GM19395 (cell line): Measurements from ENCODE around the gene KDM5B.
"Not testable (repeated sequence)": the region's sequence is repeated elsewhere in the genome, so short reads cannot be mapped to it uniquely, and the experiment has no call there.

ENCODE experiments used
- ATAC-seq: cut with Tn5 transposase; IDR thresholded peaks from one replicate; pipeline ENCODE4 v1.9.1; 2021; ENCODE audit warnings: mild to moderate bottlenecking, moderate library complexity; ENCODE audit not compliant: unreplicated experiment

KDM5B gene

DNA sequence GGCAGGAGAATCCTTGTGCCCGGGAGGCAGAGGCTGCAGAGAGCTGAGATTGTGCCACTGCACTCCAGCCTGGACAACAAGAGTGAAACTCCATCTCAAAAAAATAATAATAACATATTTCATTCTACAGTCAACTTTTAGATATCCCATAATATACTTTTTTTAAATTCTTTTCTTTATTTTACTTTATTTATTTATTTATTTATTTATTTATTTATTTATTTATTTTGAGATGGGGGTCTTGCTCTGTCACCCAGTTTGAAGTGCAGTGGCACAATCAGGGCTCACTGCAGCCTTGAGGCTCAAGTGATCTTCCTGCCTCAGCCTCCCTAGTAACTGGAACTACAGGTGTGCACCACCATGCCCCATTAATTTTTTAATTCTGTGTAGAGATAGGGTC lies 94.0 kb downstream of the KDM5B start:
- ATAC-seq, result not testable (repeated sequence)

GRCh38 chr1:202713110-202713509 lies 95.1 kb downstream of the KDM5B start:
- ATAC-seq, result no peak

DNA sequence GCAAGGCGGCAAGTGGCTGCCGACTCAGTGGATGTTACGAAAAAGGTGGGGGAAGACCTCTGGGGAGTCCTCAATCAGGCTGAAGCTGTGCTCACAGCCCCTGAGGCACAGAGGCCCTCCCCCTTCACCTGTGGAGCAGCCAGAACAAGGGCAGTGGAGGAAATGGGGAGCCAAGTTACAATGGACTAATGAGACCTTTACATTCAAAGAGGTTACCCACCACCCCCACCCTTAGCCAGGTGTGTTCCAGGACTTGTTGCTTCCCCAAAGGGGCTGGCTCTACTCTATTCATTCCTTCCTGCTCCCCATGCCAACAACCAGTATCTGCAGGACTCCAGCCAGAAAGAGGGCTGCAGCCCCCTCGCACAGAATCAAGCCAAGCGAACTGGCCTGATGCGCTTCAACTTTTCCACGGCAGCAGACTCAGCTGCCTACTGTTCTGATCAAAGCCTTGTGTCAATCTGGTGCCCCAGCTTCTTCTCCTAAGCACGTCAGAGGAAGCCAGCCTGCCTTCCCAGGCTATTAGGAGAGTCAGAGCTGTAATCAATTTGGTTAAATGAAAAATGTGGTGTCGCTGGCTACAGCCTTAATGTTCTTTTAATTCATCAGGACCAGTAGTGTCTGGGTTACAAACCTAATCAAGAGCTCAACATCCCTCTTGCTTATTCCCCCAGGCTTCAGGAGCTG lies 96.1 kb downstream of the KDM5B start:
- ATAC-seq, result no peak

GRCh38 chr1:202710070-202711045 lies 97.9 kb downstream of the KDM5B start, which contains the start of gene SYT2:
SYT2 (minus strand) TSS chr1:202710454; CDS start chr1:202605772, 104,682 bp downstream.
- no peak for ATAC-seq

GRCh38 chr1:202709276-202710041 lies 98.8 kb downstream of the KDM5B start:
- no peak for ATAC-seq

GRCh38 chr1:202708456-202709275 lies 99.6 kb downstream of the KDM5B start:
- ATAC-seq, result no peak

- ATAC-seq, result no peak
These were observed 101.4 kb downstream of the KDM5B start for GRCh38 chr1:202706851-202707250.

DNA sequence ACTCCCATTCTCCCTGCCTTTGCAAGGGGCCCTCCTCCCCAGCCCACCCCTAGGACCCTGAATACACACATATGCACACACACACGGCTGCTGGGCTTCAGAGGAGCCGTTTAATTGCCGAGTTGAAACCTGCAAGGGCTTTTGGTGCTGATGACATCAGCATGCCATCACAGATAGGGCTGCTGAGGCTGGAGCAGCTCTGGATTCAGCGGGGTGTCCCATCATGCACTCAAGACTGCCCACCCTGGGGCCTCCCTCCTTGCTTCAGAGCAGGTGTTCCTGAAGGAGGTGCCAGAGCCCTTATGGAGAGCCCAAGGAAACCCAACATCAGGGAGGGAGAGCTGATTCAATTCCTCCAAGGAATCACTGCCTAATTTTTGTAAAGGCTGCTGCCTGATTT lies 103.6 kb downstream of the KDM5B start:
- ATAC-seq, result no peak

DNA sequence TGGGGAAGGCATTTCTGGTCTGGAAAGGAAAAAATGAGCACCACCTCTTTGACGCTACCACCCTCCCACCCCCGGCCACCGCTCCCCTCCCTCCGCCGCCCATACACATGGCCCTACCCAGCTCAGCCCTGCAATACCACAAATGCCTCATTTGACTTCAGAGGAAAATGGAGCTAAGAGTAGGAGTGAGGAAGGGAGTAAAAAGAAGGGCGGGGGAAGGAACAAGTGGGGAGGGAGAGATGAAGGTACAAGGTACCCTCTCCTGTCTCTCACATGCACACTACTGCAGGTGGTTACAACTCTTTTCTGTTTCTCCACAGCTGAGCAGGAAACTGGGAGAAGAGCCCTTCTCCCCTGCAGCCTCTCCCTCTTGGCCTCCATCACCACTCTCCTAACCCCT lies 105.0 kb downstream of the KDM5B start:
- no peak for ATAC-seq

DNA sequence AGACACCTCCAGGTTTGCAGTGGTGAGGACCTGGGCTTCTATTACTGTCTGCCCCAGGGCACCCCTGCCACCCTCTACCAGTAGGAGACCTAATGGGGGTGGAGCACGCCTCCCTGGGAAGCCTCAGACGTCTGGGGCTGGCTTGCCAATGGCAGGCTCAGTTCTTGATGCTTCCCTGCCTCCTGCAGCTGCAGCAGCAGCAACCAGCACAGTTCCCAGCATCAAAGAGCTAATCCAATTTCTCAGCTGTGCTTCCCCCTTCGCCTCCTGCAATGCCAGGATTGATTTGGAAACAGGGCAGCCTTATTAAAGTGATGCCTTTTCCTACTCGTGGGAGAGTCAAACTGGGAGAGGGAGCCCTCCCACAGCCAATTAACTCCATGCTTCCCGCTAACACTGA lies 106.1 kb downstream of the KDM5B start:
- ATAC-seq, result no peak

GRCh38 chr1:202701200-202701599 lies 107.0 kb downstream of the KDM5B start:
- no peak for ATAC-seq

DNA sequence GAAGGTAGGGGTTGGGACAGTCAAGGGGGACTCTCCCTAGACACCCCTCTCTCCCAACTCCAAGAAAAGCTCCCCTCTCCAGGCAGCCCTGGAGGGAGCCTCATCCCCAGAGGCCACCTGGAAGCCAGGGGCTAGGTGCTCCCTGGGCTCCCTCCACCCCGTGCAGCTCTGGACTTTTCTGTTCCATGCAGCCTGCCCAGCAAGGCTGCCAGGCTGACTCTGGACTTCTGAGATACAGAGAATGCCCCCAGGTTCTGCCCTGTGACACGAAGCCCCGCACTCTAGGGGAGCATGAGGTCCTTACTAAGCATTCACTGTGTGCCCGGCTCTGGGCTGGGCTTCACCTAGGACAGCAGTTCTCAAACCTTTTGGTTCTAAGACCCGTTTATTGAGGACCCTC lies 108.2 kb downstream of the KDM5B start:
- no peak for ATAC-seq

GRCh38 chr1:202698276-202698675 lies 109.9 kb downstream of the KDM5B start:
- ATAC-seq, result no peak

DNA sequence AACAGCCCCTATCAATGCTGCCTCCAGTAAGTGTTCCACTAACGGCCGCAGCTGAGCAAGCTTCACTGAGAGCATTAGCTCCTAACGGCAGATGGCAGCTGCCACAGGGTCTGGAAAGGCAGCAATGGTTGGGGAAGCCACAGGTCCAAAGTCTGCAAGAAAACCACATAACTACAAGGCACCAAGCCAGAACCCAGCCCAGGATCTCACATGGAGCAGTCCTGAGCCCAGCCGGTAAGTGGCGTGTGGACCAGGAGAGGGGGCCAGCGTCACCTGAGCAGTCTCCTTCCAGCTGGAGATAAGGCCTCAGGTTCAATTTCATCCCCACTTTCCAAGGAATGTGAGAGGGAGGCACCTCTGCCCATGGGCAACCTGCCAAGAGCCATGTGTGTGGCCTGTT lies 111.2 kb downstream of the KDM5B start:
- no peak for ATAC-seq

- no peak for ATAC-seq
These were observed 113.9 kb downstream of the KDM5B start for GRCh38 chr1:202694314-202694713.

DNA sequence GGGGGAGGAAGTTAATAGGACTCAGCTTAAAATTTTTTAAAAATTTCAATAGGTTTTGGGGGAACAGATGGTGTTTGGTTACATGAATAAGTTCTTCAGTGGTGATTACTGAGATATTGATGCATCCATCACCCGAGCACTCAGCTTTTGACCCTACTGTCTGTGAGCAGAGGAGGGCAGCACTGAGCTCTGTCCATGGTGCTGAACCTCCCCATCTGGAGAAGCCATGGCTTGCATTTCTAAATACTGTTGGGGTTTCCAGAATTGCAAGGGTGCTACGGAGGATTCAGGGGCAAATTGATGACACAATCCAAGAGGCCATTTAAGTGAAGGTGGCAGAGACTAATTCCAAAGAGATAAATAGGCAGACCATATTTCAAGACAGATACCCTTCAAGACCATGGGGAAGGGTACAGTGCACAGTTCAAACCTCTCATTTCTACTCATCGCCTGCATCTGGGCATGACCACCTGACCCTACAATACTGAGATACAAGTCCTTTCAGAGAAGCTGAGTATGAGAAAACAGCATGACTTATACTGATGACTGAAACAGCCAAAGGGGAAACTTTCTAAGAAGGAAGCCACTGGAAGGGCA lies 115.2 kb downstream of the KDM5B start:
- ATAC-seq, result no peak

- no peak for ATAC-seq
These were observed 116.4 kb downstream of the KDM5B start for GRCh38 chr1:202691816-202692215.

DNA sequence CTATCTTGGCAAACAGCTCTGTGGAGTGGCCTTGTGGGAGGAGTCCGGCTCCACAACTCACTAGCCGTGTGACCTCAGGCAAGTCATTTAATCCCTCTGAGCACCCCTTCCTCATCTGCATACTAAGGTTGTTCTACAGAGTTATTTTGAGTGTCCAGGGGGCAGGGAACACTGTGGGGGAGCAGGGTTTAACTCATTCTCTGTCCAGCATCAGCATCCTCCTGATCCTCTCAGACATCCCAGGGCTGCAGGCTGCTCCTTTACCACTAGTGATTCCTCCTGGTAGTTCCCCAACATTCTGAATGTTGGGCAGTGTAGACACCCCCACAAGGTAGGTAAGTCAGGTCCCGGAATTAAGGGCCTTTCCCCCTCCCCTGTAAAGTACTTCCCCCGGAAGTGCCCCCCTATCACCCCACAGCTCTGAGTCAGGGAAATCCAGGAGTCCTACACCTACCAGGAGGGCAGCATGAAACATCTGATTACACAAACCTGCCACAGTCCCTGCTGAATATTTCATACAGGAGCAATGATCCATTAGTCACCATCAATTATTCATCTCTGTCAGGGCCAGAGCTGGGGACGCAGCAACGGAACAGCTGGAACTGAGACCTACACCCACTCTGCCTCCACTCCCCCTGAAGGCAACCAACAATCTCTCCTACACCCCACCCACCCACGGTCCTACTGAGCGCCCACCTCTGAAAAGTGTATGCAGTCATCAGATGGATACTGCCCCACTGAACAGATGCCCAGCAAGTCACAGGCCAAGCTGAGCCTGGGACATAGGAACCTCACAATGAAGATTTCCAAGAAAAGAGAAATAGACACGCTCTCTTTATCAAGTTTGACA lies 118.5 kb downstream of the KDM5B start:
- ATAC-seq, result no peak

DNA sequence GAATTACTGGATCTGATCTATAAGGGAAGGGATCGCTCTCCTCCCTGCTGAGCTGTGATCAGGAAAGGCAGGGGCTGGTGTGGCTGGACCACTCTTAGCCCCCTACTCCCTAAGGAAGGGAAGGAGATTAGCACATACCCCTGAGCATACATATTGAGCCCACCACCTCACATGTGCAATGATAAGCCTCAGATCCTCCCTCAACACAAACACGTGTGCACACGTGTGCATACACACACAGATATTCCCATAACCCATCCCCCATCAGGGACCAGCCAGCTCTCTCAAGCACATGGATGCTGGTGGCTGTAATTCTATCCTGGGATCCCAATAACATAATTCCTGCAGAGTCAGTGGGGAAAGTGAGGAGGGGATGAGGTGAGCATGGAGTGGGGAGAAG lies 119.1 kb downstream of the KDM5B start:
- no peak for ATAC-seq
